Prostate gland (tissue), 2 donors: ENCODE measurements around the gene NTM. TPM values are rescaled to one million over a fixed set of nuclear protein-coding genes. Genes with fewer than 3 reads are reported as not detected.

Experiments
- DNase-seq: peaks from one replicate; pipeline ENCODE4 v3.0.0-alpha.2; 2019; ENCODE audit warnings: low spot score
- H3K27ac ChIP-seq, 2 donors: fragments of 200-600 bp; sonication (generic); 2 replicates each; pipeline ENCODE4 v1.5.1; 2017 to 2019
- H3K27me3 ChIP-seq: fragments of 200-600 bp; sonication (generic); replicated peaks from 2 replicates; pipeline ENCODE4 v1.5.1; 2019; ENCODE audit not compliant: insufficient read depth
- H3K36me3 ChIP-seq, 2 donors: fragments of 200-600 bp; sonication (generic); 1 replicate in 1 of 2; 2 replicates in 1 of 2; pipeline versions ENCODE4 v1.5.1 to v1.8.1; 2017 to 2019
- H3K4me1 ChIP-seq: fragments of 200-600 bp; sonication (generic); replicated peaks from 2 replicates; pipeline ENCODE4 v1.5.1; 2019
- H3K4me3 ChIP-seq, 2 donors: fragments of 200-600 bp; sonication (generic); 2 replicates each; pipeline ENCODE4 v1.5.1; 2017 to 2019
- H3K9me3 ChIP-seq: fragments of 200-600 bp; sonication (generic); 2 replicates; pipeline ENCODE4 v1.5.1; 2017
- POLR2A ChIP-seq: fragments of 450-650 bp; IDR thresholded peaks from one replicate; pipeline ENCODE4 v1.6.1; 2016; ENCODE audit warnings: antibody characterized with exemption, mild to moderate bottlenecking
- POLR2AphosphoS5 ChIP-seq: sonication (generic); formaldehyde crosslinking; IDR thresholded peaks from one replicate; pipeline ENCODE4 v1.6.1; 2017; ENCODE audit warnings: antibody characterized with exemption
- WGBS: methylation state at CpG from one replicate; pipeline ENCODE4 v1.1.5; 2018; 5-methylcytosine and 5-hydroxymethylcytosine counted together
- intact Hi-C: fragments of 100-400 bp; cut with DNase I; formaldehyde crosslinking; loops from one replicate; pipeline ENCODE4 v1.14.2; 2022
- total RNA-seq, 2 donors: library from RNA; depleted of rRNA; stranded (reverse); fragments of >200 nt; gene quantifications; one replicate each; pipeline ENCODE4 v1.1.0, GENCODE V29; 2016
- TF ChIP-seq, protein P1 (sequence below), 4 experiments: fragments of 200-600 bp in 2 of 4; fragments of 450-650 bp in 2 of 4; sonication (generic) in 2 of 4; IDR thresholded peaks; 1 replicate in 3 of 4; 2 replicates in 1 of 4; pipeline ENCODE4 v1.5.1; 2016 to 2019; ENCODE audit warnings: antibody characterized with exemption in 4 of 4, mild to moderate bottlenecking in 2 of 4, moderate library complexity in 2 of 4

Gene NTM
- total RNA-seq, 2 donors from 2014 or later, result 7.4 TPM; not detected in 1

DNA sequence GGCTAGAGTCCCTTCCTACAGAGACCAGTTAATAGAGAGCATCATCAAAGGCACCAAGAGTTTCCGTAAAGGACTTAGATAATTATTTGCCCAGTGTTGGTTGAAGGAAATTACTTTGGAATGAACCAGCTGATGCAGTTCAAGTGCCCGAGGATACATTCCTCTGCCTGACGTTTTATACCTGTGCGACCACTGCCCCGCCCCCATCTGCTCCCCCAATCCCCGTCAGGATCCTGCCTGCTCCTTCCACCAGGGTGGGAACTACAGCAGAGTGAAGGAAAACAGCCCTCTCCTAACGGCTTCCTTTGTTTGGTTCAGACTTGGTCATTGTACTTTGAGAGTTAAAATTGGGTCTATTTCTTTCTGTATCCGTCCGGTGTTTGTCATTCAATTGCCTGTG, 761.5 kb downstream of the NTM start:
- H3K36me3 ChIP-seq, result no peaks in the 10 kb centered on the region
- no peaks in the 10 kb centered on the region for H3K9me3 ChIP-seq
- WGBS, result 30% methylated on average over 9 of the region's 9 CpGs
- no peaks in the 10 kb centered on the region for H3K27me3 ChIP-seq
- H3K4me3 ChIP-seq, result no peak overlapping the region
- no peak for DNase-seq
- TF ChIP-seq, protein P1, sequence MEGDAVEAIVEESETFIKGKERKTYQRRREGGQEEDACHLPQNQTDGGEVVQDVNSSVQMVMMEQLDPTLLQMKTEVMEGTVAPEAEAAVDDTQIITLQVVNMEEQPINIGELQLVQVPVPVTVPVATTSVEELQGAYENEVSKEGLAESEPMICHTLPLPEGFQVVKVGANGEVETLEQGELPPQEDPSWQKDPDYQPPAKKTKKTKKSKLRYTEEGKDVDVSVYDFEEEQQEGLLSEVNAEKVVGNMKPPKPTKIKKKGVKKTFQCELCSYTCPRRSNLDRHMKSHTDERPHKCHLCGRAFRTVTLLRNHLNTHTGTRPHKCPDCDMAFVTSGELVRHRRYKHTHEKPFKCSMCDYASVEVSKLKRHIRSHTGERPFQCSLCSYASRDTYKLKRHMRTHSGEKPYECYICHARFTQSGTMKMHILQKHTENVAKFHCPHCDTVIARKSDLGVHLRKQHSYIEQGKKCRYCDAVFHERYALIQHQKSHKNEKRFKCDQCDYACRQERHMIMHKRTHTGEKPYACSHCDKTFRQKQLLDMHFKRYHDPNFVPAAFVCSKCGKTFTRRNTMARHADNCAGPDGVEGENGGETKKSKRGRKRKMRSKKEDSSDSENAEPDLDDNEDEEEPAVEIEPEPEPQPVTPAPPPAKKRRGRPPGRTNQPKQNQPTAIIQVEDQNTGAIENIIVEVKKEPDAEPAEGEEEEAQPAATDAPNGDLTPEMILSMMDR (IDR thresholded peaks at IDR 0.05), result no peak
- TF ChIP-seq POLR2AphosphoS5 (no peak), POLR2A (no peak)
- H3K27ac ChIP-seq, result no peak overlapping the region
- intact Hi-C loops, result no loop called here
- H3K4me1 ChIP-seq, result no peaks in the 10 kb centered on the region

DNA sequence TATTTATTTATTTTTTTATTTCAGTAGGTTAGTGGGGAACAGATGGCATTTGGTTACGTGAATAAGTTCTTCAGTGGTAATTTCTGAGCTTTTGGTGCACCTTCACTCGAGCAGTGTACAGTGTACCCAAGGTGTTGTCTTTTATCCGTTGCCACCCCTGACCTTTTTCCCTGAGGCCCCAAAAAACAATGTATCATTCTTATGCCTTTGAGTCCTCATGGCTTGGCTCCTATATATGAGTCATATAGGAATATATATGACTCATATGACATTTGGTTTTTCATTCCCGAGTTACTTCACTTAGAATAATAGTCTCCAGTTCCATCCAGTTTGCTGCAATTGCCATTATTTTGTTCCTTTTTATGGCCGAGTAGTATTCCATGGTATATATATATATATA, 763.9 kb downstream of the NTM start:
- TF ChIP-seq POLR2A, result no peak
- TF ChIP-seq, protein P1 (IDR thresholded peaks at IDR 0.05), result no peak
- TF ChIP-seq POLR2AphosphoS5, result no peak
- no peaks in the 10 kb centered on the region for H3K4me1 ChIP-seq

DNA sequence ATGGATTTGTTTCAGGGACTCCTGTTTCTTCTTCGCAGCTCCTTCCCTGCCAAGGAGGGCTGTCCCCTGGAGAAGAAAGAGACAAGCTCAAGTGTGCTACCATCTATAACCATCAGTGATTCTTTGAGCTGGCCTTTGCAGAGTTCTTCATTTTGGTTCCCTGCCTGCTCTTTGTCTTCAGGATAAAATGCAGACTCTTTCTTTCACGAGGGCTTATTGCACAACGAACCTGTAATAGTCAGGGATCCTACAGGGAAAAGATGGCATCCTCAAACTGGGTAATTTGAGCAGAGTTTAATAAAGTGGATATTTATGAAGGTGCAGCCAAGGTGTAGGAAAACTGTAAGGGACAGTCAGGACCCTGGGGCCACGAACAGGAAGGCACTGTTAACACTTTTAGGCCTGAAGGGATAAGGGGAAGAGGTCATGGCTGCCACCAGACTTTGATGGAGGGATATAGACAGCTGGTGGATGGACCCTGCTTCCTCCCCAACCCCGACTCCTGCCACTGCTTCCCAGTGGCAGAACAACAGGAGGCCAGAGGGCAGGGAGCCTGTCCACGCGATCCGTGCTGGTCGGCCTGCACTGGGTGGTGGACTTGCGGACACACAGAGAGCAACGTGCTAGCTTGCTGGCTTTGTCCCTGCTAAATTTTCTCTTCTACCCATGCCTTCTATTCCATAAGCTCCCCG, 767.0 kb downstream of the NTM start:
- WGBS, result 94% methylated on average over 12 of the region's 12 CpGs
- no peaks in the 10 kb centered on the region for H3K9me3 ChIP-seq
- intact Hi-C loops, result no loop called here

More for the DNA sequence above, 763.9 kb downstream of the NTM start:
- no peaks in the 10 kb centered on the region for H3K9me3 ChIP-seq
- H3K27me3 ChIP-seq, result no peaks in the 10 kb centered on the region
- H3K27ac ChIP-seq, result no peak overlapping the region
- 86% methylated on average over 5 of the region's 5 CpGs for WGBS
- intact Hi-C loops, result no loop called here
- no peaks in the 10 kb centered on the region for H3K36me3 ChIP-seq
- H3K4me3 ChIP-seq, result no peak overlapping the region
- no peak for DNase-seq

DNA sequence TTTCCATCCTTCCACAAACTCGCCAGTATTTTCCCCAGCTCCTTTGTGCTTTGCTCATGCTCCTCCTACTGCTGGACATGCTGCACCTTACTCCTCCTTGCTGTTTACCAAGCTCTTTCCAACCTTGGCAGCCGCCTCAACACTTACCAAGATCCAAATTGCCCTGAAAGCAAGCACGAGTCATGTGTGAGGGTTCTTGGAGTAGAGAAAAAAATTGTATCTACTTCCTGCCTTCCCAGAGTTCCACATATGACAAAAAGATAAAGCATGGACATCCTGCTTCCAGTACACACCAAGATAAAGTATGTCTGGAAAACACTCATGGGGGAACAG, 767.5 kb downstream of the NTM start:
- Histone ChIP-seq H3K36me3 (no peaks in the 10 kb centered on the region), H3K9me3 (no peaks in the 10 kb centered on the region), H3K4me3 (no peak overlapping the region), H3K4me1 (no peaks in the 10 kb centered on the region), H3K27ac (no peak overlapping the region), H3K27me3 (no peaks in the 10 kb centered on the region)
- intact Hi-C loops, result no loop called here
- no peak for DNase-seq
- 56% methylated on average over 3 of the region's 3 CpGs for WGBS
- TF ChIP-seq POLR2A (no peak), POLR2AphosphoS5 (no peak)
- TF ChIP-seq, protein P1 (IDR thresholded peaks at IDR 0.05), result no peak

More for the DNA sequence above, 767.0 kb downstream of the NTM start:
- TF ChIP-seq, protein P1 (IDR thresholded peaks at IDR 0.05), result no peak
- TF ChIP-seq POLR2A (no peak), POLR2AphosphoS5 (no peak)
- Histone ChIP-seq H3K4me1 (no peaks in the 10 kb centered on the region), H3K4me3 (no peak overlapping the region), H3K36me3 (no peaks in the 10 kb centered on the region), H3K27me3 (no peaks in the 10 kb centered on the region), H3K27ac (no peak overlapping the region)
- DNase-seq, result no peak

DNA sequence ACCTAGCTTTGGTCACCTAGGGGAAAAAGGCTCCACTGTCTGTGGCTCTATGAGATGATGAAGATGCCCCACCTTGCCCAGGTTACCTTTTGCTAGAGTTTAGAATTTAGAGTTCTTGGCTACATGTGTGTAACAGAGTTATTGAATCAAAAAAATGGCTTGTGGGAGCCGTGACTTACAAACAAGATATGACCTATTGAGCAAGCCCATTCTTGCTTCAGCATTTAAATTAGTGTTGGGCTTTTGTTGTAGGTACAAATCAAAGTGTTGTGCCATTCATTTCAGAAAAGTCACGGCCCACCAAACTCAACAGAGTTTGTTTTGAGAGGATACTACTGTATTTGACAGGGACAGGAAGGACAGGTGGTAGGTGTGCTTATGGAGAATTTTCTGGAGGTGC, 768.8 kb downstream of the NTM start:
- 49% methylated on average over 2 of the region's 2 CpGs for WGBS
- no peaks in the 10 kb centered on the region for H3K4me1 ChIP-seq
- H3K4me3 ChIP-seq, result no peak overlapping the region
- TF ChIP-seq POLR2AphosphoS5 (no peak), POLR2A (no peak)
- TF ChIP-seq, protein P1 (IDR thresholded peaks at IDR 0.05), result no peak
- no peaks in the 10 kb centered on the region for H3K27me3 ChIP-seq
- intact Hi-C loops, result no loop called here
- DNase-seq, result no peak
- no peak overlapping the region for H3K27ac ChIP-seq
- H3K9me3 ChIP-seq, result no peaks in the 10 kb centered on the region
- no peaks in the 10 kb centered on the region for H3K36me3 ChIP-seq
